ENCODE results near the gene TTC9B.

DNA sequence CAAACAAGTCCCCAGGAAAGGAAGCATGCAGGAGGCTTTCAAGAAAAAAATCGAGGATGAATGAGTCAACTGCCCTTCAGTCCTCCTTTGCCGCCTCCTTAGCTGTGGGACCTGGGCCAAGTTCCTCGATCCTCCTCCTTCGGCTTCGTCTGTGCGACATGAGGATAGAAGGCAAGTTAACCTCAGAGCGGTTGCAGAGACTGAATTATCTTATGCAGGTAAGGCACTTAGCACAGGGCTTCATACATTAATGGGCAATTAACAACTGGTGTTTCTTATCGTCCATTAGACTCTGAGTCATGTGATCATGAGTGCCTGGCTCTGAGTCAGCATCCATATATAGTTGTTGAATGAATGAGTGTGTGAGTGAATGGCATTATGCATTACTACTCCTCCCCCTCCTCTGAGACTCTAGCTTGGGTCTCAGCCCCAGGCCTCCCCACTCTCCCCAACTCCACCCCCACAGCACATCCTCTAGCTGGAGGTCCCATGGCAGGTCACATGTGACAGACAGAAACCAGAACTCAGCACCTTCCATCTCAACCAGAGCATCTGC, 1.6 kb upstream of the TTC9B start:
- TF ChIP-seq, protein P1, sequence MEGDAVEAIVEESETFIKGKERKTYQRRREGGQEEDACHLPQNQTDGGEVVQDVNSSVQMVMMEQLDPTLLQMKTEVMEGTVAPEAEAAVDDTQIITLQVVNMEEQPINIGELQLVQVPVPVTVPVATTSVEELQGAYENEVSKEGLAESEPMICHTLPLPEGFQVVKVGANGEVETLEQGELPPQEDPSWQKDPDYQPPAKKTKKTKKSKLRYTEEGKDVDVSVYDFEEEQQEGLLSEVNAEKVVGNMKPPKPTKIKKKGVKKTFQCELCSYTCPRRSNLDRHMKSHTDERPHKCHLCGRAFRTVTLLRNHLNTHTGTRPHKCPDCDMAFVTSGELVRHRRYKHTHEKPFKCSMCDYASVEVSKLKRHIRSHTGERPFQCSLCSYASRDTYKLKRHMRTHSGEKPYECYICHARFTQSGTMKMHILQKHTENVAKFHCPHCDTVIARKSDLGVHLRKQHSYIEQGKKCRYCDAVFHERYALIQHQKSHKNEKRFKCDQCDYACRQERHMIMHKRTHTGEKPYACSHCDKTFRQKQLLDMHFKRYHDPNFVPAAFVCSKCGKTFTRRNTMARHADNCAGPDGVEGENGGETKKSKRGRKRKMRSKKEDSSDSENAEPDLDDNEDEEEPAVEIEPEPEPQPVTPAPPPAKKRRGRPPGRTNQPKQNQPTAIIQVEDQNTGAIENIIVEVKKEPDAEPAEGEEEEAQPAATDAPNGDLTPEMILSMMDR (conservative IDR thresholded peaks at IDR 0.05; ENCODE audit: low read depth in 2 of 2): no peak
- TF ChIP-seq JUNB (IDR thresholded peaks at IDR 0.05; ENCODE audit: unreplicated experiment): no peak
- no peak for TF ChIP-seq CREB1 (CRISPR knock-in tag; IDR thresholded peaks at IDR 0.05; ENCODE audit: low read depth)
- no peak for TF ChIP-seq EZH2 (IDR thresholded peaks at IDR 0.05; ENCODE audit: low read depth, unreplicated experiment)
- TF ChIP-seq POLR2AphosphoS5 (IDR thresholded peaks at IDR 0.05; ENCODE audit: low read depth): no peak
- TF ChIP-seq, protein P2, sequence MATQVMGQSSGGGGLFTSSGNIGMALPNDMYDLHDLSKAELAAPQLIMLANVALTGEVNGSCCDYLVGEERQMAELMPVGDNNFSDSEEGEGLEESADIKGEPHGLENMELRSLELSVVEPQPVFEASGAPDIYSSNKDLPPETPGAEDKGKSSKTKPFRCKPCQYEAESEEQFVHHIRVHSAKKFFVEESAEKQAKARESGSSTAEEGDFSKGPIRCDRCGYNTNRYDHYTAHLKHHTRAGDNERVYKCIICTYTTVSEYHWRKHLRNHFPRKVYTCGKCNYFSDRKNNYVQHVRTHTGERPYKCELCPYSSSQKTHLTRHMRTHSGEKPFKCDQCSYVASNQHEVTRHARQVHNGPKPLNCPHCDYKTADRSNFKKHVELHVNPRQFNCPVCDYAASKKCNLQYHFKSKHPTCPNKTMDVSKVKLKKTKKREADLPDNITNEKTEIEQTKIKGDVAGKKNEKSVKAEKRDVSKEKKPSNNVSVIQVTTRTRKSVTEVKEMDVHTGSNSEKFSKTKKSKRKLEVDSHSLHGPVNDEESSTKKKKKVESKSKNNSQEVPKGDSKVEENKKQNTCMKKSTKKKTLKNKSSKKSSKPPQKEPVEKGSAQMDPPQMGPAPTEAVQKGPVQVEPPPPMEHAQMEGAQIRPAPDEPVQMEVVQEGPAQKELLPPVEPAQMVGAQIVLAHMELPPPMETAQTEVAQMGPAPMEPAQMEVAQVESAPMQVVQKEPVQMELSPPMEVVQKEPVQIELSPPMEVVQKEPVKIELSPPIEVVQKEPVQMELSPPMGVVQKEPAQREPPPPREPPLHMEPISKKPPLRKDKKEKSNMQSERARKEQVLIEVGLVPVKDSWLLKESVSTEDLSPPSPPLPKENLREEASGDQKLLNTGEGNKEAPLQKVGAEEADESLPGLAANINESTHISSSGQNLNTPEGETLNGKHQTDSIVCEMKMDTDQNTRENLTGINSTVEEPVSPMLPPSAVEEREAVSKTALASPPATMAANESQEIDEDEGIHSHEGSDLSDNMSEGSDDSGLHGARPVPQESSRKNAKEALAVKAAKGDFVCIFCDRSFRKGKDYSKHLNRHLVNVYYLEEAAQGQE (IDR thresholded peaks at IDR 0.05; ENCODE audit: unreplicated experiment): no peak
- TF ChIP-seq EZH2phosphoT487 (IDR thresholded peaks at IDR 0.05; ENCODE audit: unreplicated experiment): no peak
- TF ChIP-seq, protein P3, sequence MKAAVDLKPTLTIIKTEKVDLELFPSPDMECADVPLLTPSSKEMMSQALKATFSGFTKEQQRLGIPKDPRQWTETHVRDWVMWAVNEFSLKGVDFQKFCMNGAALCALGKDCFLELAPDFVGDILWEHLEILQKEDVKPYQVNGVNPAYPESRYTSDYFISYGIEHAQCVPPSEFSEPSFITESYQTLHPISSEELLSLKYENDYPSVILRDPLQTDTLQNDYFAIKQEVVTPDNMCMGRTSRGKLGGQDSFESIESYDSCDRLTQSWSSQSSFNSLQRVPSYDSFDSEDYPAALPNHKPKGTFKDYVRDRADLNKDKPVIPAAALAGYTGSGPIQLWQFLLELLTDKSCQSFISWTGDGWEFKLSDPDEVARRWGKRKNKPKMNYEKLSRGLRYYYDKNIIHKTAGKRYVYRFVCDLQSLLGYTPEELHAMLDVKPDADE (IDR thresholded peaks at IDR 0.05): no peak
- no peak for TF ChIP-seq NANOG (IDR thresholded peaks at IDR 0.05; ENCODE audit: borderline replicate concordance)
- TF ChIP-seq ZNF462 (CRISPR knock-in tag; IDR thresholded peaks at IDR 0.05): no peak
- TF ChIP-seq ZNF331 (CRISPR knock-in tag; IDR thresholded peaks at IDR 0.05; ENCODE audit: low read depth): no peak
- no peak for TF ChIP-seq ZNF114 (CRISPR knock-in tag; IDR thresholded peaks at IDR 0.05)
